ENCODE results near the gene KMT2A.

DNA sequence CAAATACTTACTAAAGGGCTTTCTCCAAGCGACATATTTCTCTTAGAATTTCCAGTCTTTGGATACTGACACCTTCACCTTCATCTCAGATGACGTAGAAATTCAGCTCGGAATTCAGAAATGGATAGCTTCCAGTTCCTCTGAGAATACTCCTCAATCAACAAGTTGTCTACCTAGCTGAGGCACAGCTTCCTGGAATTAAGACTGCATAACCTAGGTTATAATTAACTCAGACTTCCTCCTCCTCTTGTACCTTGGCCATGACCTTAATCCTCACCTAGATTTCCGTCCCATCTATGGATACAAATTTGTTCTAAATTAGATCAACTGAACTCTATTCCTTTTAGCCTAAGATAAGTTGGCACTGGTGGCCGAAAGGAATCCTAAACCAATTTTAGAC, 17.5 kb upstream of the KMT2A start:
- TF ChIP-seq, protein P1, sequence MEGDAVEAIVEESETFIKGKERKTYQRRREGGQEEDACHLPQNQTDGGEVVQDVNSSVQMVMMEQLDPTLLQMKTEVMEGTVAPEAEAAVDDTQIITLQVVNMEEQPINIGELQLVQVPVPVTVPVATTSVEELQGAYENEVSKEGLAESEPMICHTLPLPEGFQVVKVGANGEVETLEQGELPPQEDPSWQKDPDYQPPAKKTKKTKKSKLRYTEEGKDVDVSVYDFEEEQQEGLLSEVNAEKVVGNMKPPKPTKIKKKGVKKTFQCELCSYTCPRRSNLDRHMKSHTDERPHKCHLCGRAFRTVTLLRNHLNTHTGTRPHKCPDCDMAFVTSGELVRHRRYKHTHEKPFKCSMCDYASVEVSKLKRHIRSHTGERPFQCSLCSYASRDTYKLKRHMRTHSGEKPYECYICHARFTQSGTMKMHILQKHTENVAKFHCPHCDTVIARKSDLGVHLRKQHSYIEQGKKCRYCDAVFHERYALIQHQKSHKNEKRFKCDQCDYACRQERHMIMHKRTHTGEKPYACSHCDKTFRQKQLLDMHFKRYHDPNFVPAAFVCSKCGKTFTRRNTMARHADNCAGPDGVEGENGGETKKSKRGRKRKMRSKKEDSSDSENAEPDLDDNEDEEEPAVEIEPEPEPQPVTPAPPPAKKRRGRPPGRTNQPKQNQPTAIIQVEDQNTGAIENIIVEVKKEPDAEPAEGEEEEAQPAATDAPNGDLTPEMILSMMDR (IDR thresholded peaks at IDR 0.05) = no peak
- TF ChIP-seq POLR2AphosphoS5 (IDR thresholded peaks at IDR 0.05) = no peak

Data from sigmoid colon (tissue), 4 donors.